HG02884 (cell line): Measurements from ENCODE around the gene HS6ST2.

ENCODE experiments used
- ATAC-seq: cut with Tn5 transposase; IDR thresholded peaks from one replicate; pipeline ENCODE4 v1.9.1; 2021; ENCODE audit warnings: mild to moderate bottlenecking, moderate library complexity; ENCODE audit not compliant: unreplicated experiment

HS6ST2 gene

GRCh38 chrX:132853040-132853439, 105.4 kb downstream of the HS6ST2 start:
- no peak for ATAC-seq

- ATAC-seq: no peak
Observed at GRCh38 chrX:132848296-132848970, 110.0 kb downstream of the HS6ST2 start.

- ATAC-seq: no peak
Observed at GRCh38 chrX:132843363-132843762, 115.1 kb downstream of the HS6ST2 start.

- no peak for ATAC-seq
Observed at GRCh38 chrX:132842460-132843238, 115.8 kb downstream of the HS6ST2 start.

- no peak for ATAC-seq
Observed at GRCh38 chrX:132837967-132838366, 120.5 kb downstream of the HS6ST2 start.

GRCh38 chrX:132837126-132837525, 121.3 kb downstream of the HS6ST2 start:
- ATAC-seq: no peak

GRCh38 chrX:132836471-132836870, 122.0 kb downstream of the HS6ST2 start:
- ATAC-seq: no peak

GRCh38 chrX:132834741-132835140, 123.7 kb downstream of the HS6ST2 start:
- ATAC-seq: no peak

GRCh38 chrX:132834109-132834508, 124.3 kb downstream of the HS6ST2 start:
- ATAC-seq: no peak

- ATAC-seq: no peak
Observed at GRCh38 chrX:132833373-132833772, 125.1 kb downstream of the HS6ST2 start.

GRCh38 chrX:132831336-132831973, 127.0 kb downstream of the HS6ST2 start:
- ATAC-seq: no peak

GRCh38 chrX:132822634-132823012, 135.8 kb downstream of the HS6ST2 start:
- ATAC-seq: no peak

- no peak for ATAC-seq
Observed at GRCh38 chrX:132821974-132822633, 136.3 kb downstream of the HS6ST2 start.

- ATAC-seq: no peak
Observed at GRCh38 chrX:132820675-132821074, 137.8 kb downstream of the HS6ST2 start.

GRCh38 chrX:132819711-132820264, 138.6 kb downstream of the HS6ST2 start:
- ATAC-seq: no peak

- ATAC-seq: no peak
Observed at GRCh38 chrX:132818638-132819037, 139.8 kb downstream of the HS6ST2 start.

GRCh38 chrX:132815643-132816042, 142.8 kb downstream of the HS6ST2 start:
- no peak for ATAC-seq

- no peak for ATAC-seq
Observed at GRCh38 chrX:132810964-132811712, 147.3 kb downstream of the HS6ST2 start.

GRCh38 chrX:132810488-132810887, 147.9 kb downstream of the HS6ST2 start:
- no peak for ATAC-seq

- ATAC-seq: no peak
Observed at GRCh38 chrX:132809581-132809980, 148.8 kb downstream of the HS6ST2 start.
